ENCODE results near the gene CFAP77.

The CFAP77 gene

GRCh38 chr9:132594412-132594811 lies 184.4 kb downstream of the CFAP77 start:
- no peak for DNase-seq (ENCODE audit: low spot score)

GRCh38 chr9:132595319-132595718 lies 185.3 kb downstream of the CFAP77 start:
- DNase-seq (ENCODE audit: low spot score): no peak

DNA sequence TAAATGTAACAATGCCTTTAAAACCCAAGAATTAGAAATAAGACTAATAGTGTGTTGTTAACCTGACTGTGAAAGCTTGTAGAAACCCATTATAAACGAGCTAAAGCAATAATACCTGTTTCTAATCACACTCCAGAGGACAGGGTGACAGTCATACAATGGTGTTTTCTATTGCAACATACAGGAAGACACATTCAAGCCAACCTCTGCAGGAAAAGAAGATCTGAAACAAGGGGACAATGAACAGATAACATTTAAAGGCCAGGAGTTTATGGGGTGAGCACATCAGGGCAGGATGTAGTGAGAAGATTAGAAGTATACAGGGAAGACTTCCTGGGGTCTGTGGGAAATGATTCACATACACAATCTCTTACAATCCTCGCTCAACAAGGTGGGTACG lies 186.2 kb downstream of the CFAP77 start:
- no peak for DNase-seq (ENCODE audit: low spot score)

DNA sequence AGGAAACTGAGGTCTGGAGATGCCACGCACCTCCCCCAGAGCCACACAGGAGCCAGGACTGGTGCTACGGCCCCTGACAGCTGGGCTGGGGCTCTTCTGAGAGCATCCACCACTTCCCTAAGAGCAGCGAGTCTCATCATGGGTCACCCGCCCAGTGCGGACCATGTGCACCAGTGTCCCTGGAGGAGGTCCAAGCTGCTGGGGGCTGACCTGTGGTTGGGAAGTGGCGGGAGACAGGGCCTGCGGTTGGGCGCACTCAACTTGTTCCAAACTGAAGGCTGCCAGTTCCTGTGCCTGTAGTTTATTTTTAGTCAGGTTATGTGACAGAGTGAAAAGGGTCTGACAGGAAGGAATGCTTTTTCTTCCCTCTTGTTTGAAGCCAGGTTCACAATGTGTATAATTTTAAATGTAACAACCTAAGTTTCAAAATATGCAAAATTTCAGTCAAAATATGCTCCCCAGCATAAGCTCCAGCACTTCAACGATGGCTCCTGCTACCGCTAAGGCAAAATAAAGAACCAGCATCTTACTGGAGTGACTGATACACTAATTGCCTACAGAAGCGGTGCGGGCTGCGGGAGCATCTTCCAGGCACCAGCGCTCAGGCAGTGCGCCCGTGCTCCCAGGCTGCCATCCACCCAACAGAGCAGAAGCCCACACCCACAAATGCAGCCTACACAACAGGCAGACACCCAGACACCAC lies 187.2 kb downstream of the CFAP77 start:
- DNase-seq (ENCODE audit: low spot score): no peak

GRCh38 chr9:132600326-132600984 lies 190.4 kb downstream of the CFAP77 start:
- DNase-seq (ENCODE audit: low spot score): no peak

DNA sequence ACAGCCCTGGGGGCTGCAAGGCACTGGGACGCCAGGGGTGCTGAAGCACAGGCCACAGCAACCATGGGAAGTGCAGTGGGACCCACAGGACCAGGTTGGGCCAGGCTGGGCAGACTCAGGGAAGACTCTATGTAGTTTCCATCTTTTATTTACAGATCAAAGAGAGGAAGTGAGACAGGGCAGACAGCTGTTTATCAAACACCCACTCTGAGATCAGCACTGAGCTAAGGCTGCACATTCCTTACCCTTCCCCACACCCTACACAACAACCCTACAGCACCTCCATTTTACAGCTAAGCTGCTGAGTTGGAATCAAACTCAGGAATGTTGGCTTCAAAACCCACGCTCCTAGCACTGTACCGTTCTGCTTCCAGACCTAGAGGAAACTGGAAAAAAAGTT lies 192.2 kb downstream of the CFAP77 start:
- DNase-seq (ENCODE audit: low spot score): no peak

DNA sequence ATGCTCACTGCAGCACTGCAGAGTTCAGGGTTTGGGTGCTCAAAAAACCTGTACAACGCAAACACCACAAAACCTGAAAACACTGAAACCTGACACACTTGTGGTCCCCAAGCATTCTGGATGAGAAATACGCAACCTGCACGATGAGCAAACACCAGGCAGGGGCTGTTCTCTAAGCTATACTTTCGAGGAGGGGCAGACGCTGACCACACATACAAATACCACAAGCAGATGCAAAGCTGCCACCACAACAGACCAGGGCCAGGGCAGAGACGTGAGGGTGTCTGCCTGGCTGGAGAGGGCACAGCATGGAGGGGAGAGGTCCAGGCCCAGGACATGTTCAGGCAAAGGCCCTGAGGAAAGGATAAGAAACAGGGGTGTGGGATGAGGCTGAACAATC lies 195.4 kb downstream of the CFAP77 start:
- DNase-seq (ENCODE audit: low spot score): no peak

GRCh38 chr9:132606066-132606465 lies 196.1 kb downstream of the CFAP77 start:
- no peak for DNase-seq (ENCODE audit: low spot score)

DNA sequence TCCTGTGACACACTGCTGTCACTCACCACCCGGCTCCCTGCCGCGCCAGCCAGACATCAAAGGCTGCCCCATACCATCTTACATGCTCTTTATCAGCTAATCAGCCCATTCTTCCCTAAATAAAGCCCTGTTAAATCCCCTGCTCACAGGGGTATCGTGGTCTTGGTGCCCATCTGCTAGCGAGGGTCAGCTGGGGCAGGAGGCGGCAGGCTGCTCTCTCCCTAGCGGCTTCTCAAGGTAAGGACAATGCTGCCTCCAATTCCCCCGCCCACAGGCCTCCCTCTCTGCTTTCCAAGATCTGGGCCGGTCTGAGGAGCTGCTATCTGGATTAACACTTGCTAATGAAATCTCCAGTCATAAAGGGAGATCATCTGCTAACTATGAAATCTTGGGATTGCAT lies 199.2 kb downstream of the CFAP77 start:
- DNase-seq (ENCODE audit: low spot score): no peak

DNA sequence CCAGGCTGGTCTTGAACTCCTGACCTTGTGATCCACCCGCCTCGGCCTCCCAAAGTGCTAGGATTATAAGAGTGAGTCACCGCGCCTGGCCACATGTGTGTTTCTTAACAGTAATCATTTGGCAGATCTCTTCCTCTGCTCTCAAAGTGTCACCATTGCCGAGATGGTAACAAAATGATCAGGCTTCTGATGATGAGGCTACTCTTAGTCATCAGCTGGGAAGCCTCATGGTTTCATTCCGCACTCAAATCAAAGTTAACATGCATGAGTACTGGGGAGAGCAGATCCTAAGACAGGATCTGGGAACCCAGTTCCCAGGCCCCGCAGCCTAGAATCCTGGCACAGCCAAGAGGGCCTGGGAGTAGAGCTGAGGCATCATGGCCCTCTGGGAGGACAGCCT lies 199.8 kb downstream of the CFAP77 start:
- no peak for DNase-seq (ENCODE audit: low spot score)

DNA sequence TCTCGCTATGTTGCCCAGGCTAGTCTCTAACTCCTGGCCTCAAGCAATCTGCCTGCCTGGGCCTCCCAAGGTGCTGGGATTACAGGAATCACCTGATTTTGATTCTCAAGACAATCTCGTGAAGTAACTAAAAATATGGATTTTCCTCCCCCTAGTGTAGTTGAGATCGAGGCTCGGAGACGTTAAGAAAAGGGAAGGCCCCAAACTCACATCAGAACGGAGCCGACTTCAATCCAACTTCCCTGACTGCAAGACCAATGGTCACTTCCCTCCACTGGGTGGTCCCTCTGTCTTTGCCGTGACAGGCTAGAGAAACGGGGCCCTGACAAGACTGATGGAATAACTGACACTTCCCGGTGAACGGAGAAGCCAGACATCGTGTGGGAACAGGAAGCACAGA lies 200.7 kb downstream of the CFAP77 start:
- DNase-seq (ENCODE audit: low spot score): no peak

- DNase-seq (ENCODE audit: low spot score): no peak
Observed at GRCh38 chr9:132614324-132614723, 204.3 kb downstream of the CFAP77 start.

- no peak for DNase-seq (ENCODE audit: low spot score)
Observed at GRCh38 chr9:132615774-132616173, 205.8 kb downstream of the CFAP77 start.

DNA sequence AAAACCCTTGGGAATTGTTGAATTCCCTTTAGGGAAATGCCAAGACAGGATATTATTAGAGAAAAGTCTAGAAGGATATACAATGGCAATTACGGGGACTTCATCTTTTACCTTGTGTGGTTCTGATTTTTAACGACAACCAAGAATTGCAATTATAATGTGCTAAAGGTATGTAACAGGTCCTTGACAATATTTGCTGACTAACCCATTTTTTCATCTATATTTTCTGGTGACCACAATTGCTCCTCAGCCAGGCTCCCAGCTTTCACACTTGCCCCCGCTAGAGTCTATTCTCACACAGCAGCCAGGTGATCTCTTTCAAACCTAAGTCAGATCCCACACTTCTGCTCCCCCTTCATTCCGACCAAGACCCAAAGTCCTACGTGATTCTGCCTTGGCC lies 206.7 kb downstream of the CFAP77 start:
- DNase-seq (ENCODE audit: low spot score): no peak

DNA sequence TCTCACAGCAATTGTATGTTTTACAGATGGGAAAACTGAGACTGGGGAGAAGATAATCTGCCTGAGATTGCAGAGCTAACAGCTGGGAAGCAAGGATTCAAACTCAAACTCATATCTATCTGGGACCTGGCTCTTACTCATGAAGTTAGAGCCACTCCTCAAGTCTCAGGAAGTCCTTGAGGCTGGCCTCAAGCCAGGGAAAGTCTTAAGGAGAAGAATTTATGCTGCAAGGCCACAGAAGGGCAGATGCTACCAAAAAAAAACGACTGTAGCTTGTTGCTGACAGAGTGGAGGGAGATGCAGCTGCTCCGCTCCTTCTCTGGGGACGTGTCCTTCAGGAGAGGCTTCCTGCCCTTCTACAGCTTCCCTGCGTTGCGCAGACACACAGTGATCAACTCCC lies 212.1 kb downstream of the CFAP77 start:
- DNase-seq (ENCODE audit: low spot score): no peak

Small RNA genes within 50 kb of the gene (small RNA-seq; reads per million reads assigned to genes)
- gene RNU5D-2P: 4.8 to 185 reads per million in 2 experiments
